HG02678 (cell line): ENCODE data around the gene ANKS4B.
"Not testable (repeated sequence)": the region's sequence is repeated elsewhere in the genome, so short reads cannot be mapped to it uniquely, and the experiment has no call there.

ENCODE experiments used
- ATAC-seq: cut with Tn5 transposase; IDR thresholded peaks from one replicate; pipeline ENCODE4 v1.9.1; 2021; ENCODE audit warnings: mild to moderate bottlenecking, moderate library complexity; ENCODE audit not compliant: unreplicated experiment

Gene ANKS4B

GRCh38 chr16:21260870-21261791 is 27.6 kb downstream of the ANKS4B start:
- ATAC-seq: no peak

GRCh38 chr16:21262779-21263639 is 29.5 kb downstream of the ANKS4B start:
- no peak for ATAC-seq

- peak; percentile 85 for ATAC-seq
Observed at GRCh38 chr16:21263640-21264570, 30.4 kb downstream of the ANKS4B start.

GRCh38 chr16:21264571-21265036 is 31.1 kb downstream of the ANKS4B start:
- ATAC-seq: no peak

GRCh38 chr16:21265104-21265837 is 31.8 kb downstream of the ANKS4B start:
- ATAC-seq: no peak

- ATAC-seq: no peak
Observed at GRCh38 chr16:21267298-21267697, 33.8 kb downstream of the ANKS4B start.

- no peak for ATAC-seq
Observed at GRCh38 chr16:21268236-21268635, 34.7 kb downstream of the ANKS4B start.

- ATAC-seq: no peak
Observed at GRCh38 chr16:21272253-21272652, 38.8 kb downstream of the ANKS4B start.

- ATAC-seq: not testable (repeated sequence)
Observed at GRCh38 chr16:21272763-21273162, 39.3 kb downstream of the ANKS4B start.

- no peak for ATAC-seq
Observed at GRCh38 chr16:21274172-21274726, 40.8 kb downstream of the ANKS4B start.

- no peak for ATAC-seq
Observed at GRCh38 chr16:21275529-21275928, 42.0 kb downstream of the ANKS4B start.

GRCh38 chr16:21276090-21276489 is 42.6 kb downstream of the ANKS4B start:
- ATAC-seq: no peak

- ATAC-seq: peak; percentile 4
Observed at GRCh38 chr16:21277045-21277926, 43.8 kb downstream of the ANKS4B start.

GRCh38 chr16:21277927-21278706 is 44.6 kb downstream of the ANKS4B start, which contains the start of gene CRYM:
TSS of gene CRYM (minus strand) at chr16:21278290. CDS start at chr16:21278251, 39 bp downstream.
- peak; percentile 73 for ATAC-seq

GRCh38 chr16:21279501-21279900 is 46.0 kb downstream of the ANKS4B start:
- ATAC-seq: no peak

GRCh38 chr16:21281698-21282389 is 48.3 kb downstream of the ANKS4B start:
- no peak for ATAC-seq
